GM19099 (cell line): Measurements from ENCODE around the gene C1orf226.

ENCODE experiments used
- POLR2A ChIP-seq: IDR thresholded peaks from 3 replicates; pipeline ENCODE4 v1.6.1; 2011; ENCODE audit warnings: low read depth; ENCODE audit not compliant: insufficient read length; ENCODE audit errors: extremely low read depth

Gene C1orf226

GRCh38 chr1:162360237-162360873 is 21.2 kb upstream of the C1orf226 start:
- TF ChIP-seq POLR2A: no peak

DNA sequence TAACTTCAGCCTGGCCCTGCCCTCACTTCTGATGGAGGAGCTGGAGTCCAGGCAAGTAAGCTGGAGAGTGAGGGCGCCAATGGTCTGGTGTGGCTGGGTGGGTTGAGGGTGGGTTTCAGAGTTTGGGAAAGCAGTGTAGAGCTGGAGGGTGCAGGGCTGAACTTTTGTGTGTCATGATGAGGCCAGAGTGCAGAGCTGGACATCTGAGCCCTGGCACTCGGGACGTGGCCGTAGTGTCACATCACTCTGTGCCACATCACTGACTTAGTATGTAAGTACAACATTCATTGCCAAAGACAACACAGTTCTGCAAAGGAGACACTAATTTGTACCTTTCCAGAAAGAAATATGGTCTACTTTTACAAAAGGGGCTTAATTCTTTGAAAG is 20.7 kb upstream of the C1orf226 start:
- TF ChIP-seq POLR2A: no peak

DNA sequence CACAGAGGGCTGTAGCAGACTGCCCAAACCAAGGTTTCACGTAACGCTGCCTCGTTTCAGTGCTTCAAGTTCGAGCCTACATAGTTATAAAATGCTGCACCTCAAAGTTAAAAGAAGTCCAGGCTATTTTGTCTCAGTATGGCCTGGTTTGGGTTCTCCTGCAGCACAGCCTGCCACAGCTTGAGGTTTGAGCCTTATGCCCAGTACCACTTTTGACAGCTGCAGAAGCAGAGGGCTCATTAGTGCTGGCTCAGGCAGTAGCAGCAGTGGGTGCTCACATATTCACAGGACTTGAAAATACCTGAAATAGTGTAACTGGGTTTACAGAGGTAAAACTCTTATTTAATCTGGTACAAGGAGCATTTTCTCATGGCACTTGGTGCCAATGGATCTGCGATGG is 20.2 kb upstream of the C1orf226 start:
- no peak for TF ChIP-seq POLR2A

DNA sequence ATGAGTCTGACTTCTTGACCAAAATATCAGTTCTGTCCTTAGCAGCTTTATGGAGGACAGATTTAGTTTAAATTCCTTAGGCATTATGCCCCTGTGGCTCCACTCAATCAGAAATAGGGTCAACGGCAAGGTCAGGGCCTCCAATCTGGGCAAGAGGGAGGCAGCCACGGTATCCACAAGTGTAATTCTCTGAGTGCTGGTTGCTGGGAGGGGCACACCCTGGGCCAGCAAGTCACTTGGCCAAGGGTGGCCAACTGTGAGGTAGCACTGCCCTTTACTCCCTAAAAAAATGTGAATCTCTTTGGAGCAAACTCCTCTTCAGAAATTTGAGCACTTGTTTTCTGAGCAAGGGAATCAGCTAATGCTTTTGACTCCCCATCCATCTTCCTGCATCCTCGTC is 17.7 kb upstream of the C1orf226 start:
- no peak for TF ChIP-seq POLR2A

GRCh38 chr1:162364498-162364897 is 17.0 kb upstream of the C1orf226 start:
- no peak for TF ChIP-seq POLR2A

- TF ChIP-seq POLR2A: no peak
These were observed 16.1 kb upstream of the C1orf226 start for GRCh38 chr1:162365284-162366020.

- no peak for TF ChIP-seq POLR2A
These were observed 15.4 kb upstream of the C1orf226 start for GRCh38 chr1:162366149-162366548.

- no peak for TF ChIP-seq POLR2A
These were observed 14.9 kb upstream of the C1orf226 start for GRCh38 chr1:162366671-162367070.

DNA sequence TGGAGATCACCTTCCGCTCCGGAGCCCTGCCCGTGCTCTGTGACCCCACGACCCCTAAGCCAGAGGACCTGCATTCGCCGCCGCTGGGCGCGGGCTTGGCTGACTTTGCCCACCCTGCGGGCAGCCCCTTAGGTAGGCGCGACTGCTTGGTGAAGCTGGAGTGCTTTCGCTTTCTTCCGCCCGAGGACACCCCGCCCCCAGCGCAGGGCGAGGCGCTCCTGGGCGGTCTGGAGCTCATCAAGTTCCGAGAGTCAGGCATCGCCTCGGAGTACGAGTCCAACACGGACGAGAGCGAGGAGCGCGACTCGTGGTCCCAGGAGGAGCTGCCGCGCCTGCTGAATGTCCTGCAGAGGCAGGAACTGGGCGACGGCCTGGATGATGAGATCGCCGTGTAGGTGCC is 14.5 kb upstream of the C1orf226 start:
- TF ChIP-seq POLR2A: no peak

DNA sequence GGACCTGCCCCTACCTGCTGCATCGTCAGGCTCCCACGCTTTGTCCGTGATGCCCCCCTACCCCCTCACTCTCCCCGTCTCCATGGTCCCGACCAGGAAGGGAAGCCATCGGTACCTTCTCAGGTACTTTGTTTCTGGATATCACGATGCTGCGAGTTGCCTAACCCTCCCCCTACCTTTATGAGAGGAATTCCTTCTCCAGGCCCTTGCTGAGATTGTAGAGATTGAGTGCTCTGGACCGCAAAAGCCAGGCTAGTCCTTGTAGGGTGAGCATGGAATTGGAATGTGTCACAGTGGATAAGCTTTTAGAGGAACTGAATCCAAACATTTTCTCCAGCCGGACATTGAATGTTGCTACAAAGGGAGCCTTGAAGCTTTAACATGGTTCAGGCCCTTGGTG is 13.8 kb upstream of the C1orf226 start:
- TF ChIP-seq POLR2A: no peak

DNA sequence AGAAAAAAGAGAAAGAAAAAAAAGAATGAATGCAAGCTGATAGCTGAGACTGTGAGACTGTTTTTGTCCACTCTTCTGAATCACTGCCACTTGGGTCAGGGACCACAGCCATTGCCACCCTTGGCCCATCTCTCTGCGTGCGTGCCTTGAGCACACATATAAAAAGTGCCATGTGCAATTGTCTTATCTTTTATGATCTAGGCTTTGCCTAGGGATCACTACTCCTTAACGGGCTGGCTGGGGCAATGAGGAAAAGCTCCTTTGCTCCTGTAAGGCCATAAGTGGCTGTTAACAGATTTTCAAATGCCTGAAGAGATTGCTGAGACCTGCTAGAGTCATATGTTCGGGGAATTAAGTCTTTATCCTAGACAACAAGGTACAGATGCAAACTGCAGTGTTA is 13.1 kb upstream of the C1orf226 start:
- TF ChIP-seq POLR2A: no peak

GRCh38 chr1:162369571-162369970 is 12.0 kb upstream of the C1orf226 start:
- TF ChIP-seq POLR2A: no peak

- no peak for TF ChIP-seq POLR2A
These were observed 11.4 kb upstream of the C1orf226 start for GRCh38 chr1:162370161-162370560.

DNA sequence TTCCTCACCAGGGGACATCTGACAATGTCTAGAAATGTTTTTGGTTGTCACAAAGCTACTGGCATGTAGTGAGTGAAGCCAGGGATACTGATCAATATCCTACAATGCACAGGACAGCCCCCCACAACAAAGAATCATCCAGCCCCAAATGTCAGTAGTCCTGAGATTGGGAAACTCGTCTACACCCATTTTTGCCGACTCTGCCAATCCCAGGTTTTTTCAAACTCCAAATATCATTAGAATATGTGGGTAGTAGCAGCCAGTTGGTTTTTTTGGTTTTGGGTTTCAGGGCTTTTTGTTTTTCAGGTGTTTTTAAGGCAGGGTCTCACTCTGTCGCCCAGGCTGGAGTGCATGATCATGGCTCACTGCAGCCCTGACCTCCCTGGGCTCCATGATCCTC is 10.8 kb upstream of the C1orf226 start:
- no peak for TF ChIP-seq POLR2A

GRCh38 chr1:162371611-162372010 is 9.9 kb upstream of the C1orf226 start:
- TF ChIP-seq POLR2A: no peak
